ENCODE results near the gene ZMIZ1.
A peak's percentile ranks its signal among the peaks of the same experiment; 100 is the strongest.

Gene ZMIZ1

GRCh38 chr10:79333513-79333912 lies 264.7 kb downstream of the ZMIZ1 start:
- ChIA-PET CTCF (no interaction called here), POLR2A (interaction anchor here (3.0 kb wide), 1 partner anchor 15 kb away, joined by 12 read pairs; no protein-coding TSS in a partner anchor)
- Histone ChIP-seq H3K9me3 (ENCODE audit: control insufficient read depth, insufficient read depth, low read depth, low read length) (no peaks in the 10 kb centered on the region), H3K27ac (ENCODE audit: extremely low read depth, low read depth, low read length) (no peak overlapping the region), H3K4me1 (ENCODE audit: control insufficient read depth, insufficient read depth, low read length) (no peaks in the 10 kb centered on the region), H3K36me3 (ENCODE audit: control insufficient read depth in 2 of 2, insufficient read depth in 1 of 2, low read length in 2 of 2) (no peaks in the 10 kb centered on the region), H3K4me3 (ENCODE audit: low read depth, low read length) (no peak overlapping the region)
- TF ChIP-seq ZBTB7A (tag by site-specific recombination; IDR thresholded peaks at IDR 0.05; ENCODE audit: low read depth) (no peak), FEZF1 (tag by site-specific recombination; IDR thresholded peaks at IDR 0.05) (no peak), ZBTB48 (tag by site-specific recombination; IDR thresholded peaks at IDR 0.05) (no peak), ZIC2 (tag by site-specific recombination; IDR thresholded peaks at IDR 0.05) (no peak), ATF2 (tag by site-specific recombination; IDR thresholded peaks at IDR 0.05; ENCODE audit: low read depth) (no peak), ZBTB11 (tag by site-specific recombination; conservative IDR thresholded peaks at IDR 0.05; ENCODE audit: low read depth) (no peak), ZSCAN16 (tag by site-specific recombination; IDR thresholded peaks at IDR 0.05) (no peak), BCL6B (tag by site-specific recombination; IDR thresholded peaks at IDR 0.05) (no peak), ZNF175 (tag by site-specific recombination; IDR thresholded peaks at IDR 0.05) (no peak), HOXC10 (CRISPR knock-in tag; IDR thresholded peaks at IDR 0.05) (no peak), ZBTB17 (tag by site-specific recombination; IDR thresholded peaks at IDR 0.05) (no peak), GLIS2 (tag by site-specific recombination; IDR thresholded peaks at IDR 0.05) (no peak), ZNF155 (tag by site-specific recombination; IDR thresholded peaks at IDR 0.05) (no peak), WT1 (tag by site-specific recombination; IDR thresholded peaks at IDR 0.05) (no peak), ZNF114 (tag by site-specific recombination; IDR thresholded peaks at IDR 0.05) (no peak), ZNF664 (tag by site-specific recombination; IDR thresholded peaks at IDR 0.05) (no peak), IKZF3 (tag by site-specific recombination; IDR thresholded peaks at IDR 0.05) (no peak)

GRCh38 chr10:79334573-79334972 lies 265.8 kb downstream of the ZMIZ1 start:
- H3K4me3 ChIP-seq (ENCODE audit: low read depth, low read length), result no peak overlapping the region
- ChIA-PET CTCF (interaction anchor here (0.7 to 2.1 kb wide), 2 partner anchors 11 to 1122 kb away, joined by 5 to 8 read pairs; no protein-coding TSS in a partner anchor), POLR2A (interaction anchor here (3.0 kb wide), 1 partner anchor 14 kb away, joined by 12 read pairs; no protein-coding TSS in a partner anchor)
- no peaks in the 10 kb centered on the region for H3K9me3 ChIP-seq (ENCODE audit: control insufficient read depth, insufficient read depth, low read depth, low read length)
- no peaks in the 10 kb centered on the region for H3K4me1 ChIP-seq (ENCODE audit: control insufficient read depth, insufficient read depth, low read length)
- no peaks in the 10 kb centered on the region for H3K36me3 ChIP-seq (ENCODE audit: control insufficient read depth in 2 of 2, insufficient read depth in 1 of 2, low read length in 2 of 2)
- no peak overlapping the region for H3K27ac ChIP-seq (ENCODE audit: extremely low read depth, low read depth, low read length)
- no peak for TF ChIP-seq ZNF623 (tag by site-specific recombination; IDR thresholded peaks at IDR 0.05)
- no peak for TF ChIP-seq ZNF654 (tag by site-specific recombination; IDR thresholded peaks at IDR 0.05; ENCODE audit: low read depth)
- TF ChIP-seq, protein P1, sequence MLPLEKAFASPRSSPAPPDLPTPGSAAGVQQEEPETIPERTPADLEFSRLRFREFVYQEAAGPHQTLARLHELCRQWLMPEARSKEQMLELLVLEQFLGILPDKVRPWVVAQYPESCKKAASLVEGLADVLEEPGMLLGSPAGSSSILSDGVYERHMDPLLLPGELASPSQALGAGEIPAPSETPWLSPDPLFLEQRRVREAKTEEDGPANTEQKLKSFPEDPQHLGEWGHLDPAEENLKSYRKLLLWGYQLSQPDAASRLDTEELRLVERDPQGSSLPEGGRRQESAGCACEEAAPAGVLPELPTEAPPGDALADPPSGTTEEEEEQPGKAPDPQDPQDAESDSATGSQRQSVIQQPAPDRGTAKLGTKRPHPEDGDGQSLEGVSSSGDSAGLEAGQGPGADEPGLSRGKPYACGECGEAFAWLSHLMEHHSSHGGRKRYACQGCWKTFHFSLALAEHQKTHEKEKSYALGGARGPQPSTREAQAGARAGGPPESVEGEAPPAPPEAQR (tag by site-specific recombination; IDR thresholded peaks at IDR 0.05), result no peak
- TF ChIP-seq, protein P2, sequence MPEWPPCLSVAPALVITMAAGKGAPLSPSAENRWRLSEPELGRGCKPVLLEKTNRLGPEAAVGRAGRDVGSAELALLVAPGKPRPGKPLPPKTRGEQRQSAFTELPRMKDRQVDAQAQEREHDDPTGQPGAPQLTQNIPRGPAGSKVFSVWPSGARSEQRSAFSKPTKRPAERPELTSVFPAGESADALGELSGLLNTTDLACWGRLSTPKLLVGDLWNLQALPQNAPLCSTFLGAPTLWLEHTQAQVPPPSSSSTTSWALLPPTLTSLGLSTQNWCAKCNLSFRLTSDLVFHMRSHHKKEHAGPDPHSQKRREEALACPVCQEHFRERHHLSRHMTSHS (tag by site-specific recombination; IDR thresholded peaks at IDR 0.05), result no peak
- no peak for TF ChIP-seq GLI4 (tag by site-specific recombination; IDR thresholded peaks at IDR 0.05)
- peak; percentile 92 for TF ChIP-seq EGR2 (tag by site-specific recombination; IDR thresholded peaks at IDR 0.05; ENCODE audit: low read depth)
- TF ChIP-seq ZFHX2 (tag by site-specific recombination; conservative IDR thresholded peaks at IDR 0.05), result peak; percentile 68
- no peak for TF ChIP-seq ZBTB8A (tag by site-specific recombination; IDR thresholded peaks at IDR 0.05)
- TF ChIP-seq ZNF776 (tag by site-specific recombination; IDR thresholded peaks at IDR 0.05; ENCODE audit: borderline replicate concordance), result no peak
- TF ChIP-seq ZNF555 (tag by site-specific recombination; conservative IDR thresholded peaks at IDR 0.05), result no peak
- no peak for TF ChIP-seq PRDM1 (tag by site-specific recombination; IDR thresholded peaks at IDR 0.05)

Data from HEK293 (cell line).